ENCODE measurements around the gene TERF2IP.

TERF2IP gene

DNA sequence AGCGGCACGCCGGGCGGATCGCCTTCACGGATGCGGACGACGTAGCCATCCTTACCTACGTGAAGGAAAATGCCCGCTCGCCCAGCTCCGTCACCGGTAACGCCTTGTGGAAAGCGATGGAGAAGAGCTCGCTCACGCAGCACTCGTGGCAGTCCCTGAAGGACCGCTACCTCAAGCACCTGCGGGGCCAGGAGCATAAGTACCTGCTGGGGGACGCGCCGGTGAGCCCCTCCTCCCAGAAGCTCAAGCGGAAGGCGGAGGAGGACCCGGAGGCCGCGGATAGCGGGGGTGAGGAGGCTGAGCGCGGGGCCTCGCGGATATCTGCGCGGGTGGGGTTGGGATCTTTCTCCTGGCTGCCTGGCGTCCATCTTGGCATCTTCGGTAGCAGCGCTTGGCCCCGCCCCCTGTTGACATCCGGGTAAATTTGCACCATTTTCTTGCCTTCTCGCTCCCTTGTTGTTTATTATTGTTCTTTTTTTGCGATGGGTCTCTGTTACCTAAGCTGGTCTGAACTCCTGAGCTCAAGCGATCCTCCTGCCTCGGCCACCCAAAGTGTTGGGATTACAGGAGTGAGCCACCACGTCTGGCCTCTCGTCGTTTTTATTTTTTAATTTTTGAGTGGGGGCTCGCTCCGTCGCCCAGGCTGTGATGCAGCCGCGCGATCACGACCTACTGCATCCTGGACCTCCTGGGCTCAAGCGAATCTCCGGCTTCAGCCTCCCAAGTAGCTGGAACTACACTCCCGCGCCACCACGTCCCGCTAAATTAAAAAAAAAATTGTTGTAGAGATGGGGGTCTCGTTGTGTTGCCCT lies 898 bp downstream of the TERF2IP start (continued):
- TF ChIP-seq, protein P1, sequence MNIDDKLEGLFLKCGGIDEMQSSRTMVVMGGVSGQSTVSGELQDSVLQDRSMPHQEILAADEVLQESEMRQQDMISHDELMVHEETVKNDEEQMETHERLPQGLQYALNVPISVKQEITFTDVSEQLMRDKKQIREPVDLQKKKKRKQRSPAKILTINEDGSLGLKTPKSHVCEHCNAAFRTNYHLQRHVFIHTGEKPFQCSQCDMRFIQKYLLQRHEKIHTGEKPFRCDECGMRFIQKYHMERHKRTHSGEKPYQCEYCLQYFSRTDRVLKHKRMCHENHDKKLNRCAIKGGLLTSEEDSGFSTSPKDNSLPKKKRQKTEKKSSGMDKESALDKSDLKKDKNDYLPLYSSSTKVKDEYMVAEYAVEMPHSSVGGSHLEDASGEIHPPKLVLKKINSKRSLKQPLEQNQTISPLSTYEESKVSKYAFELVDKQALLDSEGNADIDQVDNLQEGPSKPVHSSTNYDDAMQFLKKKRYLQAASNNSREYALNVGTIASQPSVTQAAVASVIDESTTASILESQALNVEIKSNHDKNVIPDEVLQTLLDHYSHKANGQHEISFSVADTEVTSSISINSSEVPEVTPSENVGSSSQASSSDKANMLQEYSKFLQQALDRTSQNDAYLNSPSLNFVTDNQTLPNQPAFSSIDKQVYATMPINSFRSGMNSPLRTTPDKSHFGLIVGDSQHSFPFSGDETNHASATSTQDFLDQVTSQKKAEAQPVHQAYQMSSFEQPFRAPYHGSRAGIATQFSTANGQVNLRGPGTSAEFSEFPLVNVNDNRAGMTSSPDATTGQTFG (tag by site-specific recombination; IDR thresholded peaks at IDR 0.05; ENCODE audit: borderline replicate concordance) = no peak
- TF ChIP-seq SP3 (tag by site-specific recombination; IDR thresholded peaks at IDR 0.05) = peak; percentile 70
- peak; percentile 80 for TF ChIP-seq FEZF1 (tag by site-specific recombination; IDR thresholded peaks at IDR 0.05)
- TF ChIP-seq, protein P2, sequence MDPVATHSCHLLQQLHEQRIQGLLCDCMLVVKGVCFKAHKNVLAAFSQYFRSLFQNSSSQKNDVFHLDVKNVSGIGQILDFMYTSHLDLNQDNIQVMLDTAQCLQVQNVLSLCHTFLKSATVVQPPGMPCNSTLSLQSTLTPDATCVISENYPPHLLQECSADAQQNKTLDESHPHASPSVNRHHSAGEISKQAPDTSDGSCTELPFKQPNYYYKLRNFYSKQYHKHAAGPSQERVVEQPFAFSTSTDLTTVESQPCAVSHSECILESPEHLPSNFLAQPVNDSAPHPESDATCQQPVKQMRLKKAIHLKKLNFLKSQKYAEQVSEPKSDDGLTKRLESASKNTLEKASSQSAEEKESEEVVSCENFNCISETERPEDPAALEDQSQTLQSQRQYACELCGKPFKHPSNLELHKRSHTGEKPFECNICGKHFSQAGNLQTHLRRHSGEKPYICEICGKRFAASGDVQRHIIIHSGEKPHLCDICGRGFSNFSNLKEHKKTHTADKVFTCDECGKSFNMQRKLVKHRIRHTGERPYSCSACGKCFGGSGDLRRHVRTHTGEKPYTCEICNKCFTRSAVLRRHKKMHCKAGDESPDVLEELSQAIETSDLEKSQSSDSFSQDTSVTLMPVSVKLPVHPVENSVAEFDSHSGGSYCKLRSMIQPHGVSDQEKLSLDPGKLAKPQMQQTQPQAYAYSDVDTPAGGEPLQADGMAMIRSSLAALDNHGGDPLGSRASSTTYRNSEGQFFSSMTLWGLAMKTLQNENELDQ (tag by site-specific recombination; IDR thresholded peaks at IDR 0.05; ENCODE audit: low read depth) = no peak
- TF ChIP-seq ZNF473 (tag by site-specific recombination; IDR thresholded peaks at IDR 0.05) = no peak
- TF ChIP-seq, protein P3, sequence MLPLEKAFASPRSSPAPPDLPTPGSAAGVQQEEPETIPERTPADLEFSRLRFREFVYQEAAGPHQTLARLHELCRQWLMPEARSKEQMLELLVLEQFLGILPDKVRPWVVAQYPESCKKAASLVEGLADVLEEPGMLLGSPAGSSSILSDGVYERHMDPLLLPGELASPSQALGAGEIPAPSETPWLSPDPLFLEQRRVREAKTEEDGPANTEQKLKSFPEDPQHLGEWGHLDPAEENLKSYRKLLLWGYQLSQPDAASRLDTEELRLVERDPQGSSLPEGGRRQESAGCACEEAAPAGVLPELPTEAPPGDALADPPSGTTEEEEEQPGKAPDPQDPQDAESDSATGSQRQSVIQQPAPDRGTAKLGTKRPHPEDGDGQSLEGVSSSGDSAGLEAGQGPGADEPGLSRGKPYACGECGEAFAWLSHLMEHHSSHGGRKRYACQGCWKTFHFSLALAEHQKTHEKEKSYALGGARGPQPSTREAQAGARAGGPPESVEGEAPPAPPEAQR (tag by site-specific recombination; IDR thresholded peaks at IDR 0.05) = no peak
- TF ChIP-seq, protein P4, sequence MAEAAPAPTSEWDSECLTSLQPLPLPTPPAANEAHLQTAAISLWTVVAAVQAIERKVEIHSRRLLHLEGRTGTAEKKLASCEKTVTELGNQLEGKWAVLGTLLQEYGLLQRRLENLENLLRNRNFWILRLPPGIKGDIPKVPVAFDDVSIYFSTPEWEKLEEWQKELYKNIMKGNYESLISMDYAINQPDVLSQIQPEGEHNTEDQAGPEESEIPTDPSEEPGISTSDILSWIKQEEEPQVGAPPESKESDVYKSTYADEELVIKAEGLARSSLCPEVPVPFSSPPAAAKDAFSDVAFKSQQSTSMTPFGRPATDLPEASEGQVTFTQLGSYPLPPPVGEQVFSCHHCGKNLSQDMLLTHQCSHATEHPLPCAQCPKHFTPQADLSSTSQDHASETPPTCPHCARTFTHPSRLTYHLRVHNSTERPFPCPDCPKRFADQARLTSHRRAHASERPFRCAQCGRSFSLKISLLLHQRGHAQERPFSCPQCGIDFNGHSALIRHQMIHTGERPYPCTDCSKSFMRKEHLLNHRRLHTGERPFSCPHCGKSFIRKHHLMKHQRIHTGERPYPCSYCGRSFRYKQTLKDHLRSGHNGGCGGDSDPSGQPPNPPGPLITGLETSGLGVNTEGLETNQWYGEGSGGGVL (tag by site-specific recombination; IDR thresholded peaks at IDR 0.05) = 0 out of 2 replicates have a peak, but pooled peaks have one; percentile 19
- peak; percentile 71 for TF ChIP-seq KLF9 (tag by site-specific recombination; IDR thresholded peaks at IDR 0.05; ENCODE audit: low read depth)
- TF ChIP-seq HOXD13 (CRISPR knock-in tag; IDR thresholded peaks at IDR 0.05; ENCODE audit: borderline replicate concordance) = no peak
- TF ChIP-seq ZNF404 (tag by site-specific recombination; IDR thresholded peaks at IDR 0.05) = no peak
- peak; percentile 10; the same call in 1 of the 2 replicates for TF ChIP-seq ZBTB17 (tag by site-specific recombination; IDR thresholded peaks at IDR 0.05)
- no peak for TF ChIP-seq ZNF560 (tag by site-specific recombination; IDR thresholded peaks at IDR 0.05; ENCODE audit: borderline replicate concordance)
- no peak for TF ChIP-seq ZNF830 (tag by site-specific recombination; IDR thresholded peaks at IDR 0.05; ENCODE audit: low read depth)
- TF ChIP-seq ZEB2 (tag by site-specific recombination; IDR thresholded peaks at IDR 0.05) = peak; percentile 15; the same call in 1 of the 2 replicates
- TF ChIP-seq ZNF169 (tag by site-specific recombination; IDR thresholded peaks at IDR 0.05) = no peak
- TF ChIP-seq ZNF19 (tag by site-specific recombination; IDR thresholded peaks at IDR 0.05; ENCODE audit: low read depth) = no peak
- no peak for TF ChIP-seq SALL2 (tag by site-specific recombination; IDR thresholded peaks at IDR 0.05; ENCODE audit: borderline replicate concordance)
- TF ChIP-seq, protein P5, sequence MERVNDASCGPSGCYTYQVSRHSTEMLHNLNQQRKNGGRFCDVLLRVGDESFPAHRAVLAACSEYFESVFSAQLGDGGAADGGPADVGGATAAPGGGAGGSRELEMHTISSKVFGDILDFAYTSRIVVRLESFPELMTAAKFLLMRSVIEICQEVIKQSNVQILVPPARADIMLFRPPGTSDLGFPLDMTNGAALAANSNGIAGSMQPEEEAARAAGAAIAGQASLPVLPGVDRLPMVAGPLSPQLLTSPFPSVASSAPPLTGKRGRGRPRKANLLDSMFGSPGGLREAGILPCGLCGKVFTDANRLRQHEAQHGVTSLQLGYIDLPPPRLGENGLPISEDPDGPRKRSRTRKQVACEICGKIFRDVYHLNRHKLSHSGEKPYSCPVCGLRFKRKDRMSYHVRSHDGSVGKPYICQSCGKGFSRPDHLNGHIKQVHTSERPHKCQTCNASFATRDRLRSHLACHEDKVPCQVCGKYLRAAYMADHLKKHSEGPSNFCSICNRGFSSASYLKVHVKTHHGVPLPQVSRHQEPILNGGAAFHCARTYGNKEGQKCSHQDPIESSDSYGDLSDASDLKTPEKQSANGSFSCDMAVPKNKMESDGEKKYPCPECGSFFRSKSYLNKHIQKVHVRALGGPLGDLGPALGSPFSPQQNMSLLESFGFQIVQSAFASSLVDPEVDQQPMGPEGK (tag by site-specific recombination; IDR thresholded peaks at IDR 0.05) = peak; percentile 79
- TF ChIP-seq ZNF571 (tag by site-specific recombination; IDR thresholded peaks at IDR 0.05) = no peak
- no peak for TF ChIP-seq MZF1 (tag by site-specific recombination; IDR thresholded peaks at IDR 0.05; ENCODE audit: borderline replicate concordance)
- no peak for TF ChIP-seq IKZF3 (tag by site-specific recombination; IDR thresholded peaks at IDR 0.05)
- peak; percentile 49; the same call in 1 of the 2 replicates for TF ChIP-seq YY2 (tag by site-specific recombination; IDR thresholded peaks at IDR 0.05)
- TF ChIP-seq ZNF391 (tag by site-specific recombination; IDR thresholded peaks at IDR 0.05; ENCODE audit: borderline replicate concordance, low read depth) = no peak
- TF ChIP-seq ZSCAN30 (tag by site-specific recombination; IDR thresholded peaks at IDR 0.05) = no peak
- no peak for TF ChIP-seq ZNF112 (tag by site-specific recombination; IDR thresholded peaks at IDR 0.05)
- TF ChIP-seq ZNF670 (tag by site-specific recombination; IDR thresholded peaks at IDR 0.05; ENCODE audit: low read depth) = no peak
- TF ChIP-seq SP2 (tag by site-specific recombination; IDR thresholded peaks at IDR 0.05) = peak; percentile 67

Data from HEK293 (cell line).